ENCODE data around the gene KSR2.

DNA sequence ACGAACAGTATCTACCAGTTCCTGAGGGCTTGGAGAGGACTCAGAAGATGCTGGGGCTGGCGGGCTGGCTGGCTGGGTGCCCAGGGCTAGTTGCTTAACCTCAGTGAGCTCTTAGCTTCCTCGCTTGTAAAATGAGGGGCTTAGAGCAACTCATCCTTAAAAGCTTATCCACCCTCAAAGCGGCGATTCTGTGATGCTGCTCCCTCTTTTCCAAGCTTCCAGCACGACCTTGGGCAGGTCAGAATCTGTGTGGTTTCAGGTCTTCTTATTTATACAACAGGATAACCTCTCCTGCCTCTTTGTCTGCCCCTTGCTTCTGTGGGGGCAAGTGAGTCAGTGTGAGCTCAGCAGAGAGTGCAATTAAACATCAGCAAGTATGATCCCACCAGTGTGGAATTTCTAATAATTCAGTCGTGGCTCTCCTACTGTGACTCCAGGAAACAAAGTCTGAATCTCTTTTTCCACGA lies 281.8 kb downstream of the KSR2 start:
- TF ChIP-seq ZNF274 (IDR thresholded peaks at IDR 0.05; ENCODE audit: low read length): no peak
- TF ChIP-seq ZNF274 (tag by site-specific recombination; IDR thresholded peaks at IDR 0.05; ENCODE audit: borderline replicate concordance): no peak
- TF ChIP-seq, protein P1, sequence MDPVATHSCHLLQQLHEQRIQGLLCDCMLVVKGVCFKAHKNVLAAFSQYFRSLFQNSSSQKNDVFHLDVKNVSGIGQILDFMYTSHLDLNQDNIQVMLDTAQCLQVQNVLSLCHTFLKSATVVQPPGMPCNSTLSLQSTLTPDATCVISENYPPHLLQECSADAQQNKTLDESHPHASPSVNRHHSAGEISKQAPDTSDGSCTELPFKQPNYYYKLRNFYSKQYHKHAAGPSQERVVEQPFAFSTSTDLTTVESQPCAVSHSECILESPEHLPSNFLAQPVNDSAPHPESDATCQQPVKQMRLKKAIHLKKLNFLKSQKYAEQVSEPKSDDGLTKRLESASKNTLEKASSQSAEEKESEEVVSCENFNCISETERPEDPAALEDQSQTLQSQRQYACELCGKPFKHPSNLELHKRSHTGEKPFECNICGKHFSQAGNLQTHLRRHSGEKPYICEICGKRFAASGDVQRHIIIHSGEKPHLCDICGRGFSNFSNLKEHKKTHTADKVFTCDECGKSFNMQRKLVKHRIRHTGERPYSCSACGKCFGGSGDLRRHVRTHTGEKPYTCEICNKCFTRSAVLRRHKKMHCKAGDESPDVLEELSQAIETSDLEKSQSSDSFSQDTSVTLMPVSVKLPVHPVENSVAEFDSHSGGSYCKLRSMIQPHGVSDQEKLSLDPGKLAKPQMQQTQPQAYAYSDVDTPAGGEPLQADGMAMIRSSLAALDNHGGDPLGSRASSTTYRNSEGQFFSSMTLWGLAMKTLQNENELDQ (tag by site-specific recombination; IDR thresholded peaks at IDR 0.05; ENCODE audit: low read depth): no peak
- TF ChIP-seq, protein P2, sequence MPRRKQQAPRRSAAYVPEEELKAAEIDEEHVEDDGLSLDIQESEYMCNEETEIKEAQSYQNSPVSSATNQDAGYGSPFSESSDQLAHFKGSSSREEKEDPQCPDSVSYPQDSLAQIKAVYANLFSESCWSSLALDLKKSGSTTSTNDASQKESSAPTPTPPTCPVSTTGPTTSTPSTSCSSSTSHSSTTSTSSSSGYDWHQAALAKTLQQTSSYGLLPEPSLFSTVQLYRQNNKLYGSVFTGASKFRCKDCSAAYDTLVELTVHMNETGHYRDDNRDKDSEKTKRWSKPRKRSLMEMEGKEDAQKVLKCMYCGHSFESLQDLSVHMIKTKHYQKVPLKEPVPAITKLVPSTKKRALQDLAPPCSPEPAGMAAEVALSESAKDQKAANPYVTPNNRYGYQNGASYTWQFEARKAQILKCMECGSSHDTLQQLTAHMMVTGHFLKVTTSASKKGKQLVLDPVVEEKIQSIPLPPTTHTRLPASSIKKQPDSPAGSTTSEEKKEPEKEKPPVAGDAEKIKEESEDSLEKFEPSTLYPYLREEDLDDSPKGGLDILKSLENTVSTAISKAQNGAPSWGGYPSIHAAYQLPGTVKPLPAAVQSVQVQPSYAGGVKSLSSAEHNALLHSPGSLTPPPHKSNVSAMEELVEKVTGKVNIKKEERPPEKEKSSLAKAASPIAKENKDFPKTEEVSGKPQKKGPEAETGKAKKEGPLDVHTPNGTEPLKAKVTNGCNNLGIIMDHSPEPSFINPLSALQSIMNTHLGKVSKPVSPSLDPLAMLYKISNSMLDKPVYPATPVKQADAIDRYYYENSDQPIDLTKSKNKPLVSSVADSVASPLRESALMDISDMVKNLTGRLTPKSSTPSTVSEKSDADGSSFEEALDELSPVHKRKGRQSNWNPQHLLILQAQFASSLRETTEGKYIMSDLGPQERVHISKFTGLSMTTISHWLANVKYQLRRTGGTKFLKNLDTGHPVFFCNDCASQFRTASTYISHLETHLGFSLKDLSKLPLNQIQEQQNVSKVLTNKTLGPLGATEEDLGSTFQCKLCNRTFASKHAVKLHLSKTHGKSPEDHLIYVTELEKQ (tag by site-specific recombination; IDR thresholded peaks at IDR 0.05; ENCODE audit: borderline replicate concordance): 0 out of 2 replicates have a peak, but pooled peaks have one; percentile 14
- TF ChIP-seq, protein P3, sequence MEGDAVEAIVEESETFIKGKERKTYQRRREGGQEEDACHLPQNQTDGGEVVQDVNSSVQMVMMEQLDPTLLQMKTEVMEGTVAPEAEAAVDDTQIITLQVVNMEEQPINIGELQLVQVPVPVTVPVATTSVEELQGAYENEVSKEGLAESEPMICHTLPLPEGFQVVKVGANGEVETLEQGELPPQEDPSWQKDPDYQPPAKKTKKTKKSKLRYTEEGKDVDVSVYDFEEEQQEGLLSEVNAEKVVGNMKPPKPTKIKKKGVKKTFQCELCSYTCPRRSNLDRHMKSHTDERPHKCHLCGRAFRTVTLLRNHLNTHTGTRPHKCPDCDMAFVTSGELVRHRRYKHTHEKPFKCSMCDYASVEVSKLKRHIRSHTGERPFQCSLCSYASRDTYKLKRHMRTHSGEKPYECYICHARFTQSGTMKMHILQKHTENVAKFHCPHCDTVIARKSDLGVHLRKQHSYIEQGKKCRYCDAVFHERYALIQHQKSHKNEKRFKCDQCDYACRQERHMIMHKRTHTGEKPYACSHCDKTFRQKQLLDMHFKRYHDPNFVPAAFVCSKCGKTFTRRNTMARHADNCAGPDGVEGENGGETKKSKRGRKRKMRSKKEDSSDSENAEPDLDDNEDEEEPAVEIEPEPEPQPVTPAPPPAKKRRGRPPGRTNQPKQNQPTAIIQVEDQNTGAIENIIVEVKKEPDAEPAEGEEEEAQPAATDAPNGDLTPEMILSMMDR (tag by site-specific recombination; IDR thresholded peaks at IDR 0.05): no peak

All from HEK293 (cell line).